ENCODE measurements around the gene LRRK2. TPM values are rescaled to one million over a fixed set of nuclear protein-coding genes. Genes with fewer than 3 reads are reported as not detected.

Gene LRRK2
- total and polyA plus RNA-seq, 2 of the 13 experiments (the other 11 are each of a cell fraction or from before 2014, with no cell fraction given): not detected

- TF ChIP-seq, protein P1, sequence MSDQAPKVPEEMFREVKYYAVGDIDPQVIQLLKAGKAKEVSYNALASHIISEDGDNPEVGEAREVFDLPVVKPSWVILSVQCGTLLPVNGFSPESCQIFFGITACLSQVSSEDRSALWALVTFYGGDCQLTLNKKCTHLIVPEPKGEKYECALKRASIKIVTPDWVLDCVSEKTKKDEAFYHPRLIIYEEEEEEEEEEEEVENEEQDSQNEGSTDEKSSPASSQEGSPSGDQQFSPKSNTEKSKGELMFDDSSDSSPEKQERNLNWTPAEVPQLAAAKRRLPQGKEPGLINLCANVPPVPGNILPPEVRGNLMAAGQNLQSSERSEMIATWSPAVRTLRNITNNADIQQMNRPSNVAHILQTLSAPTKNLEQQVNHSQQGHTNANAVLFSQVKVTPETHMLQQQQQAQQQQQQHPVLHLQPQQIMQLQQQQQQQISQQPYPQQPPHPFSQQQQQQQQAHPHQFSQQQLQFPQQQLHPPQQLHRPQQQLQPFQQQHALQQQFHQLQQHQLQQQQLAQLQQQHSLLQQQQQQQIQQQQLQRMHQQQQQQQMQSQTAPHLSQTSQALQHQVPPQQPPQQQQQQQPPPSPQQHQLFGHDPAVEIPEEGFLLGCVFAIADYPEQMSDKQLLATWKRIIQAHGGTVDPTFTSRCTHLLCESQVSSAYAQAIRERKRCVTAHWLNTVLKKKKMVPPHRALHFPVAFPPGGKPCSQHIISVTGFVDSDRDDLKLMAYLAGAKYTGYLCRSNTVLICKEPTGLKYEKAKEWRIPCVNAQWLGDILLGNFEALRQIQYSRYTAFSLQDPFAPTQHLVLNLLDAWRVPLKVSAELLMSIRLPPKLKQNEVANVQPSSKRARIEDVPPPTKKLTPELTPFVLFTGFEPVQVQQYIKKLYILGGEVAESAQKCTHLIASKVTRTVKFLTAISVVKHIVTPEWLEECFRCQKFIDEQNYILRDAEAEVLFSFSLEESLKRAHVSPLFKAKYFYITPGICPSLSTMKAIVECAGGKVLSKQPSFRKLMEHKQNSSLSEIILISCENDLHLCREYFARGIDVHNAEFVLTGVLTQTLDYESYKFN (CRISPR knock-in tag; conservative IDR thresholded peaks at IDR 0.05): no peak
- TF ChIP-seq, protein P2, sequence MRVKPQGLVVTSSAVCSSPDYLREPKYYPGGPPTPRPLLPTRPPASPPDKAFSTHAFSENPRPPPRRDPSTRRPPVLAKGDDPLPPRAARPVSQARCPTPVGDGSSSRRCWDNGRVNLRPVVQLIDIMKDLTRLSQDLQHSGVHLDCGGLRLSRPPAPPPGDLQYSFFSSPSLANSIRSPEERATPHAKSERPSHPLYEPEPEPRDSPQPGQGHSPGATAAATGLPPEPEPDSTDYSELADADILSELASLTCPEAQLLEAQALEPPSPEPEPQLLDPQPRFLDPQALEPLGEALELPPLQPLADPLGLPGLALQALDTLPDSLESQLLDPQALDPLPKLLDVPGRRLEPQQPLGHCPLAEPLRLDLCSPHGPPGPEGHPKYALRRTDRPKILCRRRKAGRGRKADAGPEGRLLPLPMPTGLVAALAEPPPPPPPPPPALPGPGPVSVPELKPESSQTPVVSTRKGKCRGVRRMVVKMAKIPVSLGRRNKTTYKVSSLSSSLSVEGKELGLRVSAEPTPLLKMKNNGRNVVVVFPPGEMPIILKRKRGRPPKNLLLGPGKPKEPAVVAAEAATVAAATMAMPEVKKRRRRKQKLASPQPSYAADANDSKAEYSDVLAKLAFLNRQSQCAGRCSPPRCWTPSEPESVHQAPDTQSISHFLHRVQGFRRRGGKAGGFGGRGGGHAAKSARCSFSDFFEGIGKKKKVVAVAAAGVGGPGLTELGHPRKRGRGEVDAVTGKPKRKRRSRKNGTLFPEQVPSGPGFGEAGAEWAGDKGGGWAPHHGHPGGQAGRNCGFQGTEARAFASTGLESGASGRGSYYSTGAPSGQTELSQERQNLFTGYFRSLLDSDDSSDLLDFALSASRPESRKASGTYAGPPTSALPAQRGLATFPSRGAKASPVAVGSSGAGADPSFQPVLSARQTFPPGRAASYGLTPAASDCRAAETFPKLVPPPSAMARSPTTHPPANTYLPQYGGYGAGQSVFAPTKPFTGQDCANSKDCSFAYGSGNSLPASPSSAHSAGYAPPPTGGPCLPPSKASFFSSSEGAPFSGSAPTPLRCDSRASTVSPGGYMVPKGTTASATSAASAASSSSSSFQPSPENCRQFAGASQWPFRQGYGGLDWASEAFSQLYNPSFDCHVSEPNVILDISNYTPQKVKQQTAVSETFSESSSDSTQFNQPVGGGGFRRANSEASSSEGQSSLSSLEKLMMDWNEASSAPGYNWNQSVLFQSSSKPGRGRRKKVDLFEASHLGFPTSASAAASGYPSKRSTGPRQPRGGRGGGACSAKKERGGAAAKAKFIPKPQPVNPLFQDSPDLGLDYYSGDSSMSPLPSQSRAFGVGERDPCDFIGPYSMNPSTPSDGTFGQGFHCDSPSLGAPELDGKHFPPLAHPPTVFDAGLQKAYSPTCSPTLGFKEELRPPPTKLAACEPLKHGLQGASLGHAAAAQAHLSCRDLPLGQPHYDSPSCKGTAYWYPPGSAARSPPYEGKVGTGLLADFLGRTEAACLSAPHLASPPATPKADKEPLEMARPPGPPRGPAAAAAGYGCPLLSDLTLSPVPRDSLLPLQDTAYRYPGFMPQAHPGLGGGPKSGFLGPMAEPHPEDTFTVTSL (CRISPR knock-in tag; IDR thresholded peaks at IDR 0.05; ENCODE audit: borderline replicate concordance): no peak
- TF ChIP-seq ZNF264 (CRISPR knock-in tag; IDR thresholded peaks at IDR 0.05): no peak
- TF ChIP-seq, protein P3, sequence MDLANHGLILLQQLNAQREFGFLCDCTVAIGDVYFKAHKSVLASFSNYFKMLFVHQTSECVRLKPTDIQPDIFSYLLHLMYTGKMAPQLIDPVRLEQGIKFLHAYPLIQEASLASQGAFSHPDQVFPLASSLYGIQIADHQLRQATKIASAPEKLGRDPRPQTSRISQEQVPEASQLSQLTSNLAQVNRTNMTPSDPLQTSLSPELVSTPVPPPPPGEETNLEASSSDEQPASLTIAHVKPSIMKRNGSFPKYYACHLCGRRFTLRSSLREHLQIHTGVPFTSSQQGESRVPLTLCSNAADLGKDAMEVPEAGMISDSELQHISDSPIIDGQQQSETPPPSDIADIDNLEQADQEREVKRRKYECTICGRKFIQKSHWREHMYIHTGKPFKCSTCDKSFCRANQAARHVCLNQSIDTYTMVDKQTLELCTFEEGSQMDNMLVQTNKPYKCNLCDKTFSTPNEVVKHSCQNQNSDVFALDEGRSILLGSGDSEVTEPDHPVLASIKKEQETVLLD (CRISPR knock-in tag; IDR thresholded peaks at IDR 0.05; ENCODE audit: low read depth): no peak
Measured at GRCh38 chr12:40253936-40254335, 29.1 kb downstream of the LRRK2 start (continued).
